ENCODE data around the gene MEIKIN.

Gene MEIKIN

DNA sequence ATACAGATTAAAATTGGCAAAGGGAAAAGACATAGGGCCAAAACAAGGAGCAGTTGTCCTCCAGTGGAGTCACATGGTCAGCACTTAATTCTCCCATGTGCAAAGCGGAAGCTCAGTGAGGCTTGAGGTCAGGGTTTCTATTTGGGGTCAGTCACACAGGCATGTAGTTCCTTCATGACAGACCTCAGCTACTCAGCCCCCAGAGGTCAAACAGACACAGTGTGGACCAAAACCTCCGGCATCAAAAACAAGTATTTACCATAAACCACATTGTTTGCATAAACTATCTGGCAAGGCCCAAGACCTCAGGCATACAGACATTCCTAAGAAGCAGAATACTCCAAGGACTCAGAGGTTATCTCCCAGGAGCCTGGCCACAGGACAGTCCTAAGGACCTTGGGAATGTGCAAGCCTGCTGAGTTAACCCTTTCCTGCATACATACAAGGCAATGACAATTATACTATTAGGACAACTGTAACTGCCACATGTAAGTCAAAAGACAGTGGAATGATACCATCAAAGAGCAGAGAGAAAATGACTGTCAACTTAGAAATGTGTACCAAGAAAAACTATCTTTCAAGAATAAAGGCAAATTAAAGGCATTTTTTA, 120.0 kb downstream of the MEIKIN start:
- H3K4me3 ChIP-seq (ENCODE audit: low read depth, low read length), result no peak overlapping the region
- TF ChIP-seq, protein P1, sequence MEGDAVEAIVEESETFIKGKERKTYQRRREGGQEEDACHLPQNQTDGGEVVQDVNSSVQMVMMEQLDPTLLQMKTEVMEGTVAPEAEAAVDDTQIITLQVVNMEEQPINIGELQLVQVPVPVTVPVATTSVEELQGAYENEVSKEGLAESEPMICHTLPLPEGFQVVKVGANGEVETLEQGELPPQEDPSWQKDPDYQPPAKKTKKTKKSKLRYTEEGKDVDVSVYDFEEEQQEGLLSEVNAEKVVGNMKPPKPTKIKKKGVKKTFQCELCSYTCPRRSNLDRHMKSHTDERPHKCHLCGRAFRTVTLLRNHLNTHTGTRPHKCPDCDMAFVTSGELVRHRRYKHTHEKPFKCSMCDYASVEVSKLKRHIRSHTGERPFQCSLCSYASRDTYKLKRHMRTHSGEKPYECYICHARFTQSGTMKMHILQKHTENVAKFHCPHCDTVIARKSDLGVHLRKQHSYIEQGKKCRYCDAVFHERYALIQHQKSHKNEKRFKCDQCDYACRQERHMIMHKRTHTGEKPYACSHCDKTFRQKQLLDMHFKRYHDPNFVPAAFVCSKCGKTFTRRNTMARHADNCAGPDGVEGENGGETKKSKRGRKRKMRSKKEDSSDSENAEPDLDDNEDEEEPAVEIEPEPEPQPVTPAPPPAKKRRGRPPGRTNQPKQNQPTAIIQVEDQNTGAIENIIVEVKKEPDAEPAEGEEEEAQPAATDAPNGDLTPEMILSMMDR (IDR thresholded peaks at IDR 0.05; ENCODE audit: low read depth, low read length, missing control alignments), result no peak
- in situ Hi-C loops (cut with HindIII; ENCODE audit: low sequenced_read_pairs), result no loop called here
- DNase-seq (ENCODE audit: low read depth), result no peak

DNA sequence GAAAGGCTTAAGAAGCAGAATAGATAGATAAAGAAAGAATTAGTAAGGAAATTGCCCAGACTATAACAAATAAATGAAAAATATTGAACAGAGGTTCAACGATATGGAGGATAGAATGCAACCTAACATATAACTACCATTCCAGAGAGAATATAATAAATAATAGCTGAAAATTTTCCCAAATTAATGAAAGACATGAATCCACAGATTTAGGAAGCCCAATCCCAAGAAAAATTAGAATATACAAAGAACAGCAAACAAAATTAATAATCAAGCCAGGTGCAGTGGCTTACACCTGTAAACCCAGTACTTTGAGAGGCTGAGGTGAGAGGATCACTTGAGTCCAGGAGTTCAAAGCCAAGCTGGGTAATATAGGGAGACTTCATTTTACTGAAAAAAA, 120.8 kb downstream of the MEIKIN start:
- in situ Hi-C loops (cut with HindIII; ENCODE audit: low sequenced_read_pairs), result no loop called here
- no peak overlapping the region for H3K4me3 ChIP-seq (ENCODE audit: low read depth, low read length)
- TF ChIP-seq, protein P1 (IDR thresholded peaks at IDR 0.05; ENCODE audit: low read depth, low read length, missing control alignments), result no peak
- no peak for DNase-seq (ENCODE audit: low read depth)

DNA sequence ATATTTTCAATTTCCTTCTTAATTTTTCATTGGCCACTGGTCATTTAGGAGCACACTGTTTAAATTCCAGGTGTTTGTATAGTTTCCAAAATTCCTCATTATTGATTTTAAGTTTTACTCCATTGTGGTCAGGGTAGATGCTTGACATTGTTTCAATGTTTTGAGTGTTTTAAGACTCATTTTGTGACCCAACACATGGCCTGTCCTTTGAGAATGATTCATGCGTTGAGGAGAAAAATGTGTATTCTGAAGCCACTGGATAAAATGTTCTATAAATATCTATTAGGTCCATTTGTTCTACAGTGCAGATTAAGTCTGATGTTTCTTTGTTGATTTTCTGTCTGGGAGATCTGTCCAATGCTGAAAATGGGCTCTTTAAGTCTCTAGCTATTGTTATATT, 124.2 kb downstream of the MEIKIN start:
- no peak overlapping the region for H3K4me3 ChIP-seq (ENCODE audit: low read depth, low read length)
- TF ChIP-seq, protein P1 (IDR thresholded peaks at IDR 0.05; ENCODE audit: low read depth, low read length, missing control alignments), result no peak
- in situ Hi-C loops (cut with HindIII; ENCODE audit: low sequenced_read_pairs), result no loop called here
- DNase-seq (ENCODE audit: low read depth), result peak; percentile 9

DNA sequence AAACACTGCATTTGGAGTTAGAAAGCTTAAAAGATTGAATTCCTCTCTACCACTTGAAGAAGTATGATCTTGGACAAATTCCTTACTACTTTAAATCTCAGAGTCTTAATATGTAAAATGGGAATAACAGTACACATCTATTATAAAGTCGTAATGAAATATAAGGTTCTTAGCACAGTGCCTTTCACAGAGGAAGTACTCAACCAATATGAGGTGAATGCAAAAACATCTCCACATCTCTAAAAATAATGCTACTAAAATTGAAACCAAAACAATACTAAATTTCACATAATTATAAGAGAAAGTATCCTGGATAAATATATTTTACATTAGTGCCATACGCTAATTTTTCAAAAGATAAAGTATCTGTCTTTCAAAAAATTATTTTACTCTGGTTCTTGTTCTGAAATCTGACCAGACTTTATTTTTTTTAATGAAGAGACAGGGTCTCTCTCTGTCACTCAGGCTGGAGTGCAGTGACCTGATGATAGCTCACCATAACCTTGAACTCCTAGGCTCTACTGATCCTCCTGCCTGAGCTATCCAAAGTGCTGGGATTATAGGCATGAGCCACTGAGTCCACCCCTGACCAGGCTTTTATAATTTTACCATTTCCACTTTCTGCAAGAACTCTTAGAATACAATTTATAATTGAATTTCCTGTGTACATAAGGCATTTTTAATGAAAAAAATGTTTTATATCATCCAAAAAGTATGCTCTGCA, 127.3 kb downstream of the MEIKIN start:
- H3K4me3 ChIP-seq (ENCODE audit: low read depth, low read length), result no peak overlapping the region
- no peak for DNase-seq (ENCODE audit: low read depth)
- TF ChIP-seq, protein P1 (IDR thresholded peaks at IDR 0.05; ENCODE audit: low read depth, low read length, missing control alignments), result no peak
- in situ Hi-C loops (cut with HindIII; ENCODE audit: low sequenced_read_pairs), result no loop called here

DNA sequence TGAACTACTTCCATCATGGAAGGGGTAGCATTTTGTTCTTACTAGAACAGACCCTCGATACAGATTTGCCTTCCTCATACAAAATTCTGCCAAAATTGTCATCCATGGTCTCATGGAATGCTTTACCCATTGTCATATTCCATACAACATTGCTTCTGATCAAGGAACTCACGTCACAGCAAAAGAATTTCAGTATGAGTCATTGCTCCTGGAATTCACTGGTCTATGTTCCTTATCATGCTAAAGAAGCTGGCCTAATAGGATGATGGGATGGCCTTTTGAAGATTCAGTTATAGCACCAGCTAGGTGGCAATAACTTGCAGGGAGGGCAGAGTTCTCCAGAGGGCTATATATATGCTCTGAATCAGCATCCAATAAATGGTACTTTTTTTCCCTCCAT, 130.5 kb downstream of the MEIKIN start:
- TF ChIP-seq, protein P1 (IDR thresholded peaks at IDR 0.05; ENCODE audit: low read depth, low read length, missing control alignments), result no peak
- DNase-seq (ENCODE audit: low read depth), result peak; percentile 47
- in situ Hi-C loops (cut with HindIII; ENCODE audit: low sequenced_read_pairs), result no loop called here
- no peak overlapping the region for H3K4me3 ChIP-seq (ENCODE audit: low read depth, low read length)

DNA sequence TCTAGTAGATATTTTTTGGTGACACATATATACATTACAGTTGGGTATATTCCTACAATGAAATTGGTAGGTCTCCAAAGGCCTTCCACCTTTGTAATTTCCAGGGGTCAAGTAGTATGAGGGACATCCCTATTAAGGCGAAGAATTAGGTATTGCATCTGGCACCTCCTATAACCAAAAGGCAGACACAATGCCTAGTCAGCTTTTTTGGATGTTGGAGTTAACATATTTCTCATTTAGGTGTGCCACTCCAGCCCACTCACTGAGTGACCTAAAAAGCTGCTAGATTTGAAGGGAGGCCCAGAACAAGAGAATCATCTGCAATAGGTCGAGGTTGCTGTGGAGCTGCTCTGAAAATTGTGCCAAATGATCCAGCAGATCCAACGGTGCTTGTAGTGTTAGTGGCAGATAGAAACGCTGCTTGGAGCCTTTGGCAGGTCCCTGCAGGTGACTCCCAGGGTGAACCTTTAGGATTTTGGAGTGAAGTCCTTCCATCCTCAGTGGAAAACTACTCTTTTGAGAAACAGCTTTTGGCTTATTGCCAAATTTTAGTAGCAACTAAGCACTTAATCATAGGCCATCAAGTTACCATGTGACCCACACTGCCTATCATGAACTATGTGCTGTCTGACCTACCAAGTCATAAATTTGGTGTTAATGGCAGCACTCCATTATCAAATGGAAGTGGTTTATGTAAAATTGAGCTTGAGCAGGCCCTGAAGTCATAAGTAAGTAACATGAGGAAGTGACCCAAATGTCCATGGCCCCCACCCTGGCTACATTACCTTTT, 132.9 kb downstream of the MEIKIN start:
- TF ChIP-seq, protein P1 (IDR thresholded peaks at IDR 0.05; ENCODE audit: low read depth, low read length, missing control alignments), result no peak
- H3K4me3 ChIP-seq (ENCODE audit: low read depth, low read length), result no peak overlapping the region
- no peak for DNase-seq (ENCODE audit: low read depth)
- in situ Hi-C loops (cut with HindIII; ENCODE audit: low sequenced_read_pairs), result no loop called here
